ENCODE measurements around the gene UXS1.

UXS1 gene

DNA sequence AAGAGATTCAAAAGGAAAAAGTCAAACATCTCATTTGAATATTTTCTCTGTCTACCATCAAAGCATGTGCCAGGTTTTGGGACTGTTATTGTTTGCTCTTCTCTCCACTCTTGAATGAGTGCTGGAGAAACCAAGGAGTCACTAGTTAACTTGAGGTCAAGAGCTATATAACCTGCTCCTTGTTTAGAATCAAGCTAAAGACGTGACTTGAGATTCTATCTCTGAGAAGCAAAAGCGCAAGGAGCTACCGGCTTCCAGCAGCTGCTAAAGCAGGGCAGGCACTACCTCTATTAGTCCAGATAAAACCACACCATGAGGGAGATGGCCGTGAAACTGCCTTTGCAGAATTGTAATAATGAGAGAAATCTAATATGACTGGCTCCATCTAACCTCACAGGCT is 36.0 kb downstream of the UXS1 start:
- Histone ChIP-seq H3K36me3 (ENCODE audit: insufficient read depth, low read length) (peaks cover 53% of the 10 kb centered on the region), H4K20me1 (ENCODE audit: insufficient read depth, low read length, poor library complexity, severe bottlenecking) (no peaks in the 10 kb centered on the region), H3K79me2 (ENCODE audit: insufficient read depth, low read length) (peaks cover 71% of the 10 kb centered on the region), H3K9ac (ENCODE audit: low read depth, low read length, poor library complexity, severe bottlenecking) (peak overlapping the region; percentile 77), H3F3A (ENCODE audit: low read depth) (peaks cover 20% of the 10 kb centered on the region), H3K9me3 (ENCODE audit: insufficient read depth, low read depth, low read length) (peaks cover 32% of the 10 kb centered on the region), H3K4me1 (ENCODE audit: insufficient read depth, low read length, poor library complexity, severe bottlenecking) (peaks cover 62% of the 10 kb centered on the region), H3K4me3 (ENCODE audit: low read length, poor library complexity, severe bottlenecking) (peak overlapping the region; percentile 80), H3K9me2 (replicated peaks; ENCODE audit: low read depth, low read length) (no peaks in the 10 kb centered on the region), H2AFZ (ENCODE audit: low read length) (no peak overlapping the region), H3K27me3 (ENCODE audit: insufficient read depth, low read length, poor library complexity, severe bottlenecking) (peaks cover 8% of the 10 kb centered on the region), H3K4me2 (ENCODE audit: low read depth, low read length, poor library complexity, severe bottlenecking) (peak overlapping the region; percentile 95)
- TF ChIP-seq, protein P1, sequence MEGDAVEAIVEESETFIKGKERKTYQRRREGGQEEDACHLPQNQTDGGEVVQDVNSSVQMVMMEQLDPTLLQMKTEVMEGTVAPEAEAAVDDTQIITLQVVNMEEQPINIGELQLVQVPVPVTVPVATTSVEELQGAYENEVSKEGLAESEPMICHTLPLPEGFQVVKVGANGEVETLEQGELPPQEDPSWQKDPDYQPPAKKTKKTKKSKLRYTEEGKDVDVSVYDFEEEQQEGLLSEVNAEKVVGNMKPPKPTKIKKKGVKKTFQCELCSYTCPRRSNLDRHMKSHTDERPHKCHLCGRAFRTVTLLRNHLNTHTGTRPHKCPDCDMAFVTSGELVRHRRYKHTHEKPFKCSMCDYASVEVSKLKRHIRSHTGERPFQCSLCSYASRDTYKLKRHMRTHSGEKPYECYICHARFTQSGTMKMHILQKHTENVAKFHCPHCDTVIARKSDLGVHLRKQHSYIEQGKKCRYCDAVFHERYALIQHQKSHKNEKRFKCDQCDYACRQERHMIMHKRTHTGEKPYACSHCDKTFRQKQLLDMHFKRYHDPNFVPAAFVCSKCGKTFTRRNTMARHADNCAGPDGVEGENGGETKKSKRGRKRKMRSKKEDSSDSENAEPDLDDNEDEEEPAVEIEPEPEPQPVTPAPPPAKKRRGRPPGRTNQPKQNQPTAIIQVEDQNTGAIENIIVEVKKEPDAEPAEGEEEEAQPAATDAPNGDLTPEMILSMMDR (conservative IDR thresholded peaks at IDR 0.05; ENCODE audit: low read length) = no peak
- no peak for TF ChIP-seq EZH2phosphoT487 (IDR thresholded peaks at IDR 0.05; ENCODE audit: borderline replicate concordance)

DNA sequence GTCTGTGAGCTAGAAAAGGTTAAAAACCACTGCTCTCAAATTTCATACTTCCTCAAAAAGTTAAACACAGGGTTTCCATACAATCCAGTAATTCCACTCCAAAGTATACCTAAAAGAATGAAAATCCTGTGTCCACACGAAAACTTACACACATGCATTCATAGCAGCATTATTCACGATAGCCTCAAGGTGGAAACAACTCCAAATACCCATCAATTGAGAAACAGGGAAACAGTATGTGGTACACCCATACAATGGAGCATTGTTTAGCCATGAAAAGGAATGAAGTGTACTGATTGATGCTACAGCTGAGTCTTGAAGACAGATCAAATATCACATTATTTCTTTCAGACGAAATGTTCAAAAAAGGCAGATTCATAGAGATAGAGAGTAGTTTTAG is 36.7 kb downstream of the UXS1 start:
- Histone ChIP-seq H3K4me1 (ENCODE audit: insufficient read depth, low read length, poor library complexity, severe bottlenecking) (peaks cover 55% of the 10 kb centered on the region), H4K20me1 (ENCODE audit: insufficient read depth, low read length, poor library complexity, severe bottlenecking) (no peaks in the 10 kb centered on the region), H3K9me3 (ENCODE audit: insufficient read depth, low read depth, low read length) (peaks cover 35% of the 10 kb centered on the region), H2AFZ (ENCODE audit: low read length) (no peak overlapping the region), H3K4me2 (ENCODE audit: low read depth, low read length, poor library complexity, severe bottlenecking) (peak overlapping the region; percentile 95), H3F3A (ENCODE audit: low read depth) (peaks cover 20% of the 10 kb centered on the region), H3K27me3 (ENCODE audit: insufficient read depth, low read length, poor library complexity, severe bottlenecking) (peaks cover 8% of the 10 kb centered on the region), H3K36me3 (ENCODE audit: insufficient read depth, low read length) (peaks cover 54% of the 10 kb centered on the region), H3K4me3 (ENCODE audit: low read length, poor library complexity, severe bottlenecking) (peak overlapping the region; percentile 80), H3K9me2 (replicated peaks; ENCODE audit: low read depth, low read length) (no peaks in the 10 kb centered on the region), H3K79me2 (ENCODE audit: insufficient read depth, low read length) (peaks cover 70% of the 10 kb centered on the region), H3K9ac (ENCODE audit: low read depth, low read length, poor library complexity, severe bottlenecking) (no peak overlapping the region)
- TF ChIP-seq, protein P1 (conservative IDR thresholded peaks at IDR 0.05; ENCODE audit: low read length) = no peak
- TF ChIP-seq EZH2phosphoT487 (IDR thresholded peaks at IDR 0.05; ENCODE audit: borderline replicate concordance) = no peak

DNA sequence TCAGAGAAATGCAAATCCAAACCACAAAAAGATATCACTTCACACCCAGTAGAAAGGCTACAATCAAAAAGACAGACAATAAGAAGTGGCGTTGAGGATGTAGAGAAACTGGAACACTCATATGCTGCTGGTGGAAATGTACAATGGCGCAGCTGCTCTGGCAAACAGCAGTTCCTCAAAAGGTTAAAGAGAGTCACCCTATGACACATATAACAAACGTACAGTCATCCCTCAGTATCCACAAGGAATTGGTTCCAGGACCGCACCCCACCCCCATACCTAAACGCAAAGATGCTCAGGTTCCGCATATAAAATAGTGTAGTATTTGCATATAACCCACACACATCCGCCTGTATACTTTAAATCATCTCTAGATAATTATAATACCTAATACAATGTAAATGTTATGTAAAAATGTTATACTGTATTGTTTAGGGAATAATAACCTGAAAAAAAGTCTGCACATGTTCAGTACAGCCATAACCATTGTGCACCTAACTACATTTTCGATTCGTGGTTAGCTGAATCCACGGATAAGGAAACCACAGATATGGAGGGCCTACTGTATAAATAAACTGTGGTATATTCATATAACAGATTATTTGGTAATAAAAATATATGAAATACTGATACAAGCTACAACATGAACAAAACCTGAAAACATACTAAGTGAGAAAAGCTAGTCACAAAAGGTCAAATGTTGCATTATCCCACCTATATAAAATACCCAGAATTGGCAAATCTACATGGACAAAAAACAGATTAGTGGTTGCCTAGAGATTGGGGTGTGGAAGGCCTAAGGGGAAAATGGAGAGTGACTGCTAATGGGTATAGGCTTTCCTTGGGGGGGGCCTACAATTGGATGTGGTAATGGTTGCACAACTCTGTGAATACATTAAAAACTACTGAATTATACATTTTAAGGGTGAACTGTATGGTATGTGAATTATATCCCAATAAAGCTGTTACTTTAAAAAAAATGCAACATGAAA is 37.5 kb downstream of the UXS1 start:
- Histone ChIP-seq H2AFZ (ENCODE audit: low read length) (no peak overlapping the region), H4K20me1 (ENCODE audit: insufficient read depth, low read length, poor library complexity, severe bottlenecking) (no peaks in the 10 kb centered on the region), H3K4me3 (ENCODE audit: low read length, poor library complexity, severe bottlenecking) (no peak overlapping the region), H3K27me3 (ENCODE audit: insufficient read depth, low read length, poor library complexity, severe bottlenecking) (peaks cover 8% of the 10 kb centered on the region), H3K36me3 (ENCODE audit: insufficient read depth, low read length) (peaks cover 54% of the 10 kb centered on the region), H3K4me2 (ENCODE audit: low read depth, low read length, poor library complexity, severe bottlenecking) (peak overlapping the region; percentile 95), H3K9ac (ENCODE audit: low read depth, low read length, poor library complexity, severe bottlenecking) (no peak overlapping the region), H3K79me2 (ENCODE audit: insufficient read depth, low read length) (peaks cover 68% of the 10 kb centered on the region), H3K9me2 (replicated peaks; ENCODE audit: low read depth, low read length) (no peaks in the 10 kb centered on the region), H3F3A (ENCODE audit: low read depth) (peaks cover 15% of the 10 kb centered on the region), H3K4me1 (ENCODE audit: insufficient read depth, low read length, poor library complexity, severe bottlenecking) (peaks cover 47% of the 10 kb centered on the region), H3K9me3 (ENCODE audit: insufficient read depth, low read depth, low read length) (peaks cover 35% of the 10 kb centered on the region)
- TF ChIP-seq, protein P1 (conservative IDR thresholded peaks at IDR 0.05; ENCODE audit: low read length) = no peak
- TF ChIP-seq EZH2phosphoT487 (IDR thresholded peaks at IDR 0.05; ENCODE audit: borderline replicate concordance) = no peak

Measured in Loucy (cell line).